ENCODE data around the gene MTHFSD. TPM values are rescaled to one million over a fixed set of nuclear protein-coding genes. Genes with fewer than 3 reads are reported as not detected.
A peak's percentile ranks its signal among the peaks of the same experiment; 100 is the strongest.

The MTHFSD gene
- total RNA-seq, 3 donors from 2014 or later (not counting 1 experiment from before 2014, with no cell fraction given), result 14.3 to 22.0 (median 16.9) TPM

DNA sequence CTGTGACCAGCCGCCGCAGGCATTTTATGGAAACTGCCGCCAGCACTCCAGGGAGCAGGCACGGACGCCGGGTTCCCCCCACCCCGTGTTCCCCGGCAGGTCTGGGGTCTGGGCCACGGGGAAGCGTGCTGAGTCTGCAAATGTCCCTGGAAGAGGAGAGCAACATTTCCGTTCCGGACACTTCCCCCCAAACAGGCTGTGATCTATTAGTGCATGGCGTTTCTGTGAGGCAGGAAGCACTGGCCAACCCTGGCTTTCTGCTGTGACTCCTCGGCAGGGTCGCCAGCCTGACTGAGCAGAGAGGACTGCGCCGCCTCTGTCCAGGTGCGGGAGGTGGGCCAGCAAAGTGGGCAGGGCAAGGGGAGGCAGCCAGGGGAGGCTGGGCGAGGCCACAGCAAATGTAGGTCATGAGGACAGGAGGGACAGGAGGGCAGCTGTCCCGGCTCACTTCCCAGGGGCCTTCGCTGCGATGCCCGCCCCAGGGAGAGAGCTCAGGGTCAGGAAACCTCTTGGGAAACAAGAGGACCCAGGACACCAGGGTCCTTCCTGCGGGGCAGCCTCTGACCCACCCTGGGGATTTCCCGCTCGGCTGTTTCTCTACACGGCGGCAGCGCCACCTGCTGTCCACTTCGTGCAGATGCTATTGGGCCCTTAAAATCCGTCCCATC, 35.3 kb downstream of the MTHFSD start:
- Histone ChIP-seq H3K27me3 (ENCODE audit: control insufficient read depth, insufficient read depth, low read length) (peaks cover 32% of the 10 kb centered on the region), H3K27ac (ENCODE audit: low read length) (no peak overlapping the region), H3K4me3 (ENCODE audit: low read length) (no peak overlapping the region), H3K4me1 (ENCODE audit: control insufficient read depth, insufficient read depth, low read length) (peaks cover 11% of the 10 kb centered on the region), H3K9me3 (ENCODE audit: control insufficient read depth, insufficient read depth, low read length) (no peaks in the 10 kb centered on the region), H3K36me3 (ENCODE audit: control insufficient read depth, insufficient read depth, low read length) (no peaks in the 10 kb centered on the region)
- intact Hi-C loops (cut with micrococcal nuclease), result loop anchor here (1.0 to 2.0 kb wide), 2 partner anchors 179 to 698 kb away; no protein-coding TSS in a partner anchor
- H3K27ac Mint-ChIP-seq, result peak overlapping the region in 1 of 2 donors; percentile 47
- no peaks in the 10 kb centered on the region for H3K36me3 Mint-ChIP-seq
- no peaks in the 10 kb centered on the region for H3K9me3 Mint-ChIP-seq
- H3K4me3 Mint-ChIP-seq, result no peak overlapping the region
- peaks cover 40 to 55% of the 10 kb centered on the region in 2 donors for H3K27me3 Mint-ChIP-seq (ENCODE audit: low read depth in 2 of 2)
- TF ChIP-seq, protein P1, sequence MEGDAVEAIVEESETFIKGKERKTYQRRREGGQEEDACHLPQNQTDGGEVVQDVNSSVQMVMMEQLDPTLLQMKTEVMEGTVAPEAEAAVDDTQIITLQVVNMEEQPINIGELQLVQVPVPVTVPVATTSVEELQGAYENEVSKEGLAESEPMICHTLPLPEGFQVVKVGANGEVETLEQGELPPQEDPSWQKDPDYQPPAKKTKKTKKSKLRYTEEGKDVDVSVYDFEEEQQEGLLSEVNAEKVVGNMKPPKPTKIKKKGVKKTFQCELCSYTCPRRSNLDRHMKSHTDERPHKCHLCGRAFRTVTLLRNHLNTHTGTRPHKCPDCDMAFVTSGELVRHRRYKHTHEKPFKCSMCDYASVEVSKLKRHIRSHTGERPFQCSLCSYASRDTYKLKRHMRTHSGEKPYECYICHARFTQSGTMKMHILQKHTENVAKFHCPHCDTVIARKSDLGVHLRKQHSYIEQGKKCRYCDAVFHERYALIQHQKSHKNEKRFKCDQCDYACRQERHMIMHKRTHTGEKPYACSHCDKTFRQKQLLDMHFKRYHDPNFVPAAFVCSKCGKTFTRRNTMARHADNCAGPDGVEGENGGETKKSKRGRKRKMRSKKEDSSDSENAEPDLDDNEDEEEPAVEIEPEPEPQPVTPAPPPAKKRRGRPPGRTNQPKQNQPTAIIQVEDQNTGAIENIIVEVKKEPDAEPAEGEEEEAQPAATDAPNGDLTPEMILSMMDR (IDR thresholded peaks at IDR 0.05), result peak; percentile 92
- H3K4me1 Mint-ChIP-seq, result peaks cover 0 to 8% of the 10 kb centered on the region in 2 donors
- DNase-seq (peak; percentile 51 to 80), ATAC-seq (peak; percentile 77 to 91 (median 84))
- 12% methylated on average over 31 of the region's 31 CpGs for WGBS (ENCODE audit: insufficient coverage)

DNA sequence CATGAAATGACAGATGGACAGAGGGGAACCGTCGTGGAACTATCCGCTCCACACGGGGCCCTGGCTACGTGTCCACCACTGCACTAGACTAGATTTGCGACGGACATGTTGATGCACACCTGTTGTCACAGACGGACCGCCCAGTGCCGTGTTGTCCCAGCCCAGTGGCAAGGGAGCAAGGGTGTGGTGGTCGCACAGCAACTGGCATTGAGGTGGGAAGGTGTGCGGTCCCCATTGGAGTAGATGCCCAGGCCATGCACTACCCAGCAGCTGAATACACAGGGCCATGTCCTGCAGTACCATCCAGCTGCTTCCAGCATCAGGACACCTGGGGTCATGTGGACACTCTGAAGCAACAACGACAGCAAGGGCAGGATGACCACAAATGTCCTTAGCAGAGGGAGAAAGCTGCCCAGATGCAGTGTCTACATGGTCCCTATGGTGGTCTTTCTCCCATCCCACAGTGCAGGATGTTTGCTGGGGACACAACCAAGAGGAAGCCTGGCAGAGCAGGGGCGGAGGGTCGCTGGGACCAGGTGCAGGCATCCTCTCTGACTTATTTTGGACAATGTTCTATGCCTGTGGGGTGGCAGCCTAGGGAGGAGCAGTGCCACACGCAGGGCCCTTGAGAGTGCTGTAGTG, 35.9 kb downstream of the MTHFSD start:
- H3K36me3 Mint-ChIP-seq, result no peaks in the 10 kb centered on the region
- H3K27ac Mint-ChIP-seq, result peak overlapping the region in 1 of 2 donors; percentile 47
- TF ChIP-seq, protein P1 (IDR thresholded peaks at IDR 0.05), result no peak
- H3K4me1 Mint-ChIP-seq, result peaks cover 0 to 8% of the 10 kb centered on the region in 2 donors
- 86% methylated on average over 16 of the region's 16 CpGs for WGBS (ENCODE audit: insufficient coverage)
- Histone ChIP-seq H3K4me3 (ENCODE audit: low read length) (no peak overlapping the region), H3K4me1 (ENCODE audit: control insufficient read depth, insufficient read depth, low read length) (peaks cover 11% of the 10 kb centered on the region), H3K36me3 (ENCODE audit: control insufficient read depth, insufficient read depth, low read length) (no peaks in the 10 kb centered on the region), H3K9me3 (ENCODE audit: control insufficient read depth, insufficient read depth, low read length) (no peaks in the 10 kb centered on the region), H3K27ac (ENCODE audit: low read length) (no peak overlapping the region), H3K27me3 (ENCODE audit: control insufficient read depth, insufficient read depth, low read length) (peaks cover 37% of the 10 kb centered on the region)
- no peaks in the 10 kb centered on the region for H3K9me3 Mint-ChIP-seq
- no peak for ATAC-seq
- peaks cover 46 to 61% of the 10 kb centered on the region in 2 donors for H3K27me3 Mint-ChIP-seq (ENCODE audit: low read depth in 2 of 2)
- no peak overlapping the region for H3K4me3 Mint-ChIP-seq
- DNase-seq, result no peak
- intact Hi-C loops (cut with micrococcal nuclease), result no loop called here

DNA sequence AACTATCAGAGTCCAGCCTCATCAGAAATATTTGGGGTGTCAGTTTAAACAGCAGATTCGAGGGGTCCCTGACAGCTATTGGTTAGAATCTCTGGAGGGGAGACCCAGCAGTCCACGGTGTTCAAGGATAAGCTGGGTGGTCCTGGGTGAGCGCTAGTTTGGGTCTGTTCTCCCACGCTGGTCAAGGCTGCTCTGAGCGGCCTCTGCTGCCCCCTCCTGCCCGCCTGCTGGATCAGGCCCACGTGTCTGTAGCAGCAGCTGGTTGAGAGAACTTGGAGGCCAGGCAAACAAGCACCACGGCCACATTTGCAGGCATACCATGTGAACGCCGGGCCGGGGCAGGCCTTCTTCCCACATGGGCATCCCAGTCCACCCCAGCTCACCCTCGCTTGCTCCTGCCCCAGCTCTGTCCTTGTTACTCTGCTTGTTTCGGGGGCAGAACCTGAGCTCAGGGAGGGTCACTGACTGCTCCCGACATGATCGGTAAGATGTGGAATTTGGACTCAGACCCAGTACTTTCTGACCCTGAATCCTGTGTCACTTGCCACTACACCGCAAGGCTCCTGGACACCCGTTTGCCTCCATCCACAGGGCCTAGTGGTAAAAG, 37.3 kb downstream of the MTHFSD start:
- 26% methylated on average over 17 of the region's 17 CpGs for WGBS (ENCODE audit: insufficient coverage)
- Mint-ChIP-seq H3K4me3 (no peak overlapping the region), H3K27me3 (ENCODE audit: low read depth in 2 of 2) (peaks cover 60 to 73% of the 10 kb centered on the region in 2 donors), H3K27ac (no peak overlapping the region), H3K36me3 (no peaks in the 10 kb centered on the region), H3K4me1 (peaks cover 0 to 13% of the 10 kb centered on the region in 2 donors), H3K9me3 (no peaks in the 10 kb centered on the region)
- intact Hi-C loops (cut with micrococcal nuclease), result no loop called here
- peak in 1 of 2 donors; percentile 28 for DNase-seq
- H3K27ac ChIP-seq (ENCODE audit: low read length), result no peak overlapping the region
- ATAC-seq, result no peak
- H3K4me3 ChIP-seq (ENCODE audit: low read length), result no peak overlapping the region
- no peaks in the 10 kb centered on the region for H3K36me3 ChIP-seq (ENCODE audit: control insufficient read depth, insufficient read depth, low read length)
- TF ChIP-seq, protein P1 (IDR thresholded peaks at IDR 0.05), result no peak
- no peaks in the 10 kb centered on the region for H3K9me3 ChIP-seq (ENCODE audit: control insufficient read depth, insufficient read depth, low read length)
- H3K27me3 ChIP-seq (ENCODE audit: control insufficient read depth, insufficient read depth, low read length), result peaks cover 42% of the 10 kb centered on the region
- H3K4me1 ChIP-seq (ENCODE audit: control insufficient read depth, insufficient read depth, low read length), result peaks cover 11% of the 10 kb centered on the region
